Bronchial epithelial cell (primary cell): Measurements from ENCODE around the gene CHN2. TPM values are rescaled to one million over a fixed set of nuclear protein-coding genes. Genes with fewer than 3 reads are reported as not detected.
A peak's percentile ranks its signal among the peaks of the same experiment; 100 is the strongest.

Source experiments
- DNase-seq: peaks from one replicate; pipeline ENCODE4 v3.0.0-alpha.2; 2010; ENCODE audit warnings: low read depth
- FAIRE-seq: peaks from 2 replicates; lab custom pipeline; 2011; peaks lifted over from hg19 to GRCh38; lab: Jason Lieb, UNC
- H3K27me3 ChIP-seq: 2 replicates; pipeline ENCODE4 v1.5.1; 2011; ENCODE audit warnings: low read length; ENCODE audit not compliant: control insufficient read depth, insufficient read depth
- H3K36me3 ChIP-seq: 2 replicates; pipeline ENCODE4 v1.5.1; 2011; ENCODE audit warnings: low read length; ENCODE audit not compliant: control insufficient read depth, insufficient read depth
- H3K4me3 ChIP-seq: 2 replicates; pipeline ENCODE4 v1.5.1; 2011; ENCODE audit warnings: mild to moderate bottlenecking, low read depth, low read length, control low read depth
- CTCF ChIP-seq: IDR thresholded peaks from 2 replicates; pipeline ENCODE4 v1.5.1; 2011; ENCODE audit warnings: mild to moderate bottlenecking, moderate library complexity, low read length, control low read depth, inconsistent platforms; ENCODE audit not compliant: insufficient read depth, severe bottlenecking
- total RNA-seq: library from RNA; depleted of rRNA; stranded (reverse); fragments of >200 nt; gene quantifications from 2 replicates; pipeline ENCODE4 v1.2.1, GENCODE V29; 2014

Gene CHN2
- total RNA-seq, 1 donor from 2014 or later = 0.53 TPM

- Histone ChIP-seq H3K36me3 (no peaks in the 10 kb centered on the region), H3K4me3 (no peak overlapping the region), H3K27me3 (no peaks in the 10 kb centered on the region)
- DNase-seq (no peak), FAIRE-seq (no peak)
- TF ChIP-seq CTCF = no peak
Observed at GRCh38 chr7:29335188-29336083, 140.9 kb downstream of the CHN2 start.

- Histone ChIP-seq H3K36me3 (no peaks in the 10 kb centered on the region), H3K27me3 (no peaks in the 10 kb centered on the region), H3K4me3 (no peak overlapping the region)
- TF ChIP-seq CTCF = no peak
- DNase-seq = no peak
- FAIRE-seq = no peak
Observed at GRCh38 chr7:29337546-29338116, 143.1 kb downstream of the CHN2 start.

GRCh38 chr7:29340696-29341095 is 146.1 kb downstream of the CHN2 start:
- DNase-seq (peak; percentile 57), FAIRE-seq (no peak)
- no peak for TF ChIP-seq CTCF
- no peak overlapping the region for H3K4me3 ChIP-seq
- no peaks in the 10 kb centered on the region for H3K27me3 ChIP-seq
- no peaks in the 10 kb centered on the region for H3K36me3 ChIP-seq

- TF ChIP-seq CTCF = no peak
- H3K27me3 ChIP-seq = no peaks in the 10 kb centered on the region
- no peak overlapping the region for H3K4me3 ChIP-seq
- H3K36me3 ChIP-seq = no peaks in the 10 kb centered on the region
- peak; percentile 86 for DNase-seq
- FAIRE-seq = no peak
Observed at GRCh38 chr7:29341156-29341555, 146.6 kb downstream of the CHN2 start.

GRCh38 chr7:29342761-29343160 is 148.2 kb downstream of the CHN2 start:
- TF ChIP-seq CTCF = no peak
- H3K4me3 ChIP-seq = no peak overlapping the region
- no peaks in the 10 kb centered on the region for H3K27me3 ChIP-seq
- DNase-seq (peak; percentile 85), FAIRE-seq (no peak)
- H3K36me3 ChIP-seq = no peaks in the 10 kb centered on the region
